Hematopoietic multipotent progenitor cell treated with erythropoietin and hydrocortisone succinate and interleukin-3 and kit ligand, for 6 days (in vitro differentiated cells): ENCODE measurements around the gene RNF157.

Experiments
- DNase-seq: peaks from one replicate; pipeline ENCODE4 v3.0.0-alpha.2; 2015

RNF157 gene

DNA sequence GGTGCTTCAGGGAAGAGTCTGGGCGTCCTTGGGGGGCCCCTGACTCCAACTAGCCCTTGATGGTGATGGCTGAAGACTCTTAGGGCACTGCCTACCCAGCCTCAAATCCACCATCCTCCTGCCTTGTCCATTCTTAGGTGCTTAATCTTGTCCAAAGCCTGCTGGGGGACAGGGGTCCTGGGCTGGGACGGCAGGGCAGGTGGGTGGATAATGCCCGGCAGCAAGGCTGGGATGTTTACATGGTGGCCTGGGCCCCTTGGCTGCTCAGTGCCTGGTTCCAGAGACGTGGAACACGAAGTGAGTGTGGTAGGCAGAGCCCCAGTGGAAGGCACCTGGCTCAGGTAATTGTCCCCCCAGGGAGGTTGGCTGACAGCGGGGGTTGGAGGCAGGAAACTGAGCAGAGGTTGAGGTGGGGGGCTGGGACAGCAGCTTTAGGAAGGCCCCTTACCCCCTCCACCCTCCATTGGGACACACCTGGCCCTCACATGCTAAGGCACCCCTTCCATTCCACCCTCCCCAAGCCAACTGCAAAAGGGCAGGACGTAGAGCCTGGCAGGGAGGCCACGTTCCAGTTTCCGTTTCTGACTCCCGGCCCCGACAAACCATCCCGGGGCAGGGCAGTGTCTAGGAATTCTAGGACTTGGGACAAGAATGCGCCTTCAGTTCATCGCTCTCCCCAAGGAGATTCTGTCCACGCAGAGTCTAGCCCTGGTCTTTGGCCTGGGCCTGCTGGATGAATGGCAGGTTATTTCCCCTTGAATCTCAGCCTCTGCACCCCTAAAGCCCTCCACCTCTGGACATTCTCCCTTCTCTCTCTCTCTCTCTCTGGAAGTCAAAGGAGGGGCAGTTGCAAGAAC is 101.2 kb downstream of the RNF157 start:
- no peak for DNase-seq

DNA sequence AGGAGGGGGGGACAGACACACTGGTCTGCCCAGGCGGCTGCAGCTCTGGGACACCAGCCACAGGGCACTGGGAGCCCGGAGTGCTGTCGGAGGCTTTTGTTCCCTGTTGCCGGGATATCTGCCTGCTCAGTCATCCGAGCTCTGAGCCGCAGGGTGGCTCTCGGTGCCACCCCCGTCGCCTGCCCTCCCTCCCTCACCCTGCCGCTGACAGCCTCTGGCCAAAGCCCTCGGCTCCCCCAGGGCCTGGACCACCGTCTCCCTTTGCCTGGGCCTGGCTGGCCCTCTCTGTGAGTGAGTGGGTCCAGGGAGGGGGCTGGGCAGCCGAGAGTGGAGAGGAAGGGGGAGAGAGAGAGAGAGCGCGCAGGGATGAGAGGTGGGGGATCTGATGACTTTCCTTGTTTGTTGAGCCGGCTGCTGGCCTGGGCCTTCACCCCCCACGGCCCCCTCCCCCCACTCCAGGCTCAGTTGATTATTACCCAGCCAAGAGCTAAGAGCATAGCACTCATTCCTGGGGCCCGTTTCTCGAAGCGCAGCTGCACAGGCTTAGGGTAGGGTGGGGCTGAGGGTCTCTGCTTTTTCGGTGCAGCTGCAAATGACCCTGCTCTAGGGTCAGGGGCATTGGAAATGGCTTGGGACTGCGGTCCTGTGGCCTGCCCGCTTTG is 101.9 kb downstream of the RNF157 start:
- no peak for DNase-seq

DNA sequence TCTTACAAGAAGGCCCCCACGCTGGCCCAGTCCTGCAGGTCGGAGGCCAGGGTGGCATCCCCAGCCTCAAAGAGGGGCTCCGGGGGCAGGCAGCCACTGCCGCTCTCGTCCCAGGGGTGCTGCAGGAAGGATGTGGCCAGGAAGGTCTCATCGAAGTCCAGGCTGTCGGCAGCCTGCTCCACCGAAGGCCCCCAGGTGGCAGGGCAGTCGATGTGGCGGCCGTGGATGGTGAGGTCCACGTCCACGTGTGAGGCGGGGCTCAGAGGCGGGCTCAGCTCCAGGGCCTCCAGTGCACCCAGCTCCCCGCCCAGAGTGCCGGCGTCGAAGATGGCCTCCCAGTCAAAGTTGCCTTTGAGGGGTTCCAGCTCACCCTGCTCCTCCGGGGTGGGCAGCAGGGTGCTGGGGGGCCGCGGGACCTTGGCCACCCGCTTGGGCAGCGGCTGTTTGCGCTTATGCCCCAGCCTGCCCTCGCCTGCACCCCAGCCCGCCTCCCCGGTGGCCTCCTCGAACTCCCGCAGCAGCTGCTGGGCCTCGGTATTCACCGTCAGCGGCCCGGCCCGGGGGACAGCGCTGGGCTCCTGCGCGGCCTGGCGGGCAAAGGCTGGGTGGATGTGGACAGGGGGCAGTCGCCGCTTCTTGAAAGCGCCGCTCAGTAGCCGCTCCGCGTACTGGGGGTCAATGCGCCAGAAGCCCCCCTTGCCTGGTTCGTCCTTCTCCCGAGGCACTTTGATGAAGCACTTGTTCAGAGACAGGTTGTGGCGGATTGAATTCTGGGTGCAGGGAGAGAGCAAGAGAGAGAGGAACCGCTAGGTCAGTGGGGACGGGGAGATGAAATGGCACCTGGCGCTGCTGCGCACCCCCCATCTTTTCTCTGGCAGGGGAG is 102.7 kb downstream of the RNF157 start:
- DNase-seq, result no peak

DNA sequence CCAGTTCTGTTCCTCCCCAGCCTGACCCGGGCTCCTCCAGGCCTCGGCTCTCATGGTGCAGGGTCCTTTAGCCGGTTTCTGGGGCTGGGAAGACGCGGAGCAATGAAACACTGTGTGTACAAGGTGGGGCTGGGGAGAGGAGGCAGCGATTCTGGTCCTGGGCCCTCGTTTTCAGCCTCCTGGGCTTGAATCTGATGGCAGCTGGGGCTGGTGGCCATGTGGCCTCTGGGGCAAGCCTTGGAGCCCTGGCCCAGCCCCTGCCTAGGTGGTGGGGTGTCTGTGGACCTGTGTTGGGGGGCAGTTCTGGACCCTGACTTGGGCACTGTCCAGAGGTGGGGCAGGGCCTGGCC is 103.3 kb downstream of the RNF157 start:
- no peak for DNase-seq

DNA sequence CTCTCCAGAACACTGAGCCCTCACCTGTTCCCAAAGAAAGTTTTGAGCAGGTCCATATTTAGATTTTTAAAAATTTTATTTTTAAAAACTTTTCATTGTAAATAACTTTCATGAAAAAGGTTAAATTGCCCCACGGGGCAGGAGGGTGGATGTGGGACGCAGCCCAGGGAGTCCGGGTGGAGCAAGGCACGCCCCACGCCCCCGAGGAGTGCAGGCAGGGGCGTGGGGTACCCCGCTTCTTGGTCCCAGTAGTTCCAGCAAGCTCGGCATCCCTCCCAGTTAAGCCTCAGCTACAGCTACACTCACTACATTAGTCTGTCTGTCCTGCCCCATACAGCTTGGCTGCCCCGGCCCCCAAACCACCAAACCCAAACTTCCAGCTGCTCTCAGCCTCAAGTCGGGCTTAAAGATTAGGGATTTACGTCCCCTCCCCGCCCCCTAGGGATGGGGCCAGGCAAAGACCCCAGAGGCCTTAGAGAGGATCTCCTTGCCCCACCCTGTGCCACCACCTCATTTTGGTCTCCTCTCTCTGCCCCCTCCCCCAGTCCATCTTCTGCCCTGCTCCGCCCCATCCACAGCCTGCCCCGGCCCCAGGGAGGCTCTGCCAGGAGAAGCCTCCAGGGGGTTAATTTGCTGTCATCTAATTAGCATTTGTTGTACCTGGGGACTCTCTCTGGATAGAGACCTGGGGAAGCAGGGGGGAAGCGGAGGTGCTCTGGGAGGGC is 103.9 kb downstream of the RNF157 start:
- no peak for DNase-seq

DNA sequence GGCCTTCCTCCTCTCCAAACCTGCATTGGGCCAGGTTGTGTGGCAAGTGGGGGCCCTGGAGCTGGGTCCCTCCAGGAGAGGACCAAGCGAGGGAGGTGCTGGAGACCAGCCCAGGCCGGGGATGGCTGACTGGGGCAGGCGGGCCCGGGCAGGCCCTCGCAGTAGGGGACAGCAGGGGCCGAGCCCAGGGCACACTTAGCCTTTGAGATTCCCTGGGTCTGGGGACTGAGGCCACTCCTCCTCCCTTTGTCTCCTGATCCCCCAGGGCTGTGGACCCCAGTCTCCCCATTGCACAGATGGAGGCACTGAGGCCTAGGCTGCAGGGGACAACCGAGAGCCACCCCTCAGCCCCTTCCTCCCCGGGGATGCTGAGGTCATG is 104.5 kb downstream of the RNF157 start:
- DNase-seq, result no peak

DNA sequence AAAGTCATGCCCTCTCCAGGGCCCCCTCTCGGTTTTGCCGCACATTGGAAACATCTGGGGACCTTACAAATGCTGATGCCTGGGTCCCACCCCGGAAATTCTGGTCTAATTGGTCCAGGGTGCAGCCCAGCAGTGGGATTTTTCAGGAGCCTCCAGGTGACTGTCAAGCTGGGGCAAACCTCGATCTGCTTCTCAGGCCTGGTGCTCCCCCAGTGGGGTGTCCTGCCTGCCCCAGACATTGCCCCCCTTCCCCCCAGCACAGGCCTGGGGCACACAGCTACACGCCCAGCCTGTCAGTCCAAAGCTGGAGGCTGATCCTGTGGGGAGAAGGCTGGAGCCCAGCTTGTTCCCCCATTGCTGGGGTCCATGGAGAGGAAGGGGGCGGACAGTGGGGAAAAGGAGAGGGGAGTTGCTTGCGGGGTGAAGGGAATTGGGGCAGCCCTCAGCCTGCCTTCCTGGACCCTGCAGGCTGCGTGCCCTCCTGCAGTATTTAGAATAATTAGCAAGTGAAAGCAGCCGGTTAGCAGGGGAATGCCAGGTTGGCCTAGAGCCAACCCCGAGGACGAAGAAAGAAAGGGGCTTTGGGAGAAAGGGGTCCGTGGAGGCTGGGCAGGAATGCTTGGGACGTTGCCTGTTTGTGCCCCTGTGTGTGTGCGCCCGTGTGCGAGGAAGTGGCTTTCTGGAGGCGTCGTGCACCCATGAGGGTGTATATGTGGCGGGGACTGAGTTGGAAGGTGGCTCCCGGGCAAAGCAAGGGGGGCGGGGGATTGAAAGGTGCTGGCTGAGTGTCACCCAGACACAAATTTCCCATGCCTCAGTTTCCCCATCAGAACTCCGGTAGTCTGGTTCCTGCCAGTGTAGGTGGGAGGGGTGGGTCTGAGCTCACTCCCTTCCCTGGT is 105.1 kb downstream of the RNF157 start:
- no peak for DNase-seq

DNA sequence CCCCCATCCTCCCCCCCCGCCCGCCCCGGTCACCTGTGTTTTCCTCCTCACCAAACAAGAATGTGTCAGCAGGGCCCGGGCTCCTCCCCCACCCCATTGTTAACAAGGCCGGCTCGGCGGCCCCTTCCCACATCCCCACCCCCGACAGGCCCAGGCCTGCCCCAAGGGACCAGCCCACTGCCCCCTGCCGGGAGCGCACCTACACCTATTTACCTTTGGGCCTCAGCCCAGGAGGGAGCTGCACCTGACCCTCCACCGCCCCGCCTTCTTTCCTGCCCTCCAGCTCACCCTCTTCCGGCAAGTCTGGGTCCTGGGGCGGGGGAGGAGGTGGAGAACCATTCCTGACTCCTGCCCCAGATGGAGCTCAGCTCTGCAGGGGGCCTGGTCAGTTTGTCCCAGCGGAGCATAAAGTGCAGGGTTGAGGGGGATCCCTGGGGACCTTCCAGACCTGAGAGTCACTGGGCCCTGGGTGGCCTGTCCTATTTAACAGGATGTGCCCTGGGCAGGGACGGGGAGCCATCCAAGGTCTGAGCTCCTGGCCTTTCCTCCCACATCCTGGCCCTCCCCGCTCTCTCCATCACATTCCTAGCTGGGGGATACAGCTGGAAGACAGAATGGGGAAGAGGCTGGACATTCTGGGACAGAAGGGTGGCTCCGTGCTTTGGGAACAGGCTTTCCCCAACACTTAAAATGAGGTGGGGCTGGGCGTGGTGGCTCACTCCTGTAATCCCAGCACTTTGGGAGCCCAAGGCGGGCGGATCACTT is 107.5 kb downstream of the RNF157 start:
- DNase-seq, result no peak

DNA sequence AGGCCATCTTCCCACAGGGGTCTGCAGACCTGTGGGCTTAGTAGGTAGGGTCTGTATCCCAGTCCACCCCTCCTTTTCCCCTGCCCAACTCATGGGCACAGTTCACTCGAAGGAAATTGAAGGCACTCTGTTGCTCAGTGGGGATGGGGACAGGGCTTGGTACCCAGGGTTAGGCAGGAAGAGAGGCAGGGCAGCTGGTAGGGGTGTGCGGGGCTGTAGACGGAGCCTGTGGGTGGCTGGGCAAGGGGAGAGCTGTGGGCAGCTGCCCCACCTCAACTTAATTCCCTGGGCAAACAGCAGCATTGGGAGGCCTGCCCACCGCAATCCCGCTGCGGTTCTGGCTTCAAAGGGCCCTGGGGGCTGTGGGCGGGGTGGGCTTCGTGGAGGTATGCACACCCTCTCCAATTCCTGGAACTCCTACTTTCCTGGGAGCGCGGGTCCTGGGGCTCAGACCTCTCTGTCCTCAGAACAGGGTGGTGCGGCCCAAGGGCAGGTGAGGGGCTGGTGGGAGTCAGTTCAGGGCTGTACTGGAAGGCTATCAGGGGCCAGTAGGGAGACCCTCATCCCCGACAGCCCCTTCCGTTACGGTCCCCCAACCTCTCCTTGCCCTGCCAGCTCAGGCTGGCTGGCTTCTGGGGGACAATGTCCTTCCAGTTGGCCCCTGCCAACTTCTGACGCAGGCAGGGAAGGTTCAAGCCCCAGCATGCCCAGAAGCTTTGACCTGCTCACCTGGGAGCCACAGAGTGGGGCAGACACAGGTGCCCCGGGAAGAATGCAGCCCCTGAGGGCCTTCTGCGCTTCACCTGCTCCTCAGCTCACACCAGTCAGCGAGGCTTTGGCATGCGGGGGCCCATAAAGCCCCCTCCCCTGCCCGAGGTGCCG is 108.4 kb downstream of the RNF157 start:
- DNase-seq, result no peak

DNA sequence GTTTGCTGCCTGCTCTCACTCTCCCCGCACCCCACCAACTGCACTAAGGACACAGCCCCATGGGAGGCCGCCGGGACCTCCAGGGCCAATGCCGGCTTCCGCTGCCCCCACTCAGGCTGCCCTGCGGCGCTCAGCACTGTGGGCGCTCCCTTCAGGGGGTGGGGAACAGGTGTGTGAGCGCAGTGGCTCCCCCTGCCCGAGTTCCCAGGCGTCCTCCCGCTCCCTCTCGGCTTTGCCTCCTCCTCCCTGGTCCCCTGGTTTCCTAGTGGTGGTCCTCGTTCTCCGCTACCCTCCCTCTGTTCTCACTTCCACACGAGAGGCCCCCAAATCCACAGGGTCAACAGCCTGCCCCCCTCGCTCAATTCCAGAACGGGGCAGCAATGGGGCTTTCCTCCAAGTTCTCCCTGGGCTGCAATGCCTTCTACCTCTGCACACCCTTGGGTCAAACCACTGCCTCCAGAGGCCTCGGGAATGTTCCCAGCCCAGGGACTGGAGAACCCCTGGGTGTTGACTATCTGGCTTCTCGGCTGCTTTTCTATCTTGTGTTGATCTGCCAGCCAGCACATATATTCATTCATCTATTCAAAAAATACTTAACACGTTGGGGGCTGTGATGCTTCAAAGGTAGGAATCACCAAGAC is 109.1 kb downstream of the RNF157 start:
- DNase-seq, result no peak

DNA sequence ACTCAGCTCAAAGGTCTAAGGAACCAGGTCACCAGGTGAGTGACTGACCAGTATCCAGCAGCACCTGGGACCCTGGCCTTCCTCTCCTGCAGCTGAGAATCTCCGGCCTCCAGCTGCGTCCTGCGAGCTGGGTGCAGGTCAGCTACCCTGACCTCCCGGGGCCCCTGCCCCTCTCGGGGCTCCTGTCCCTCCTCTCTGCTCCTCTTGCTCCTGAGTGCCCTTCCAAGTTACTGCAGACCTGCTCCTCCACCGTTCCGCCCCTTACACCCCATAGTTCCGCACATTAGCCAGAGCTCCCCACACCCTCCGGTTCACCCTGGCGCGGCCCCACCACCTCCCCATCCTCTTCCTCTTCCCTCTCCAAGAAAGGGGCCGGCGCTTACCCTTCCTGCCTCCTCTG is 109.8 kb downstream of the RNF157 start:
- no peak for DNase-seq

DNA sequence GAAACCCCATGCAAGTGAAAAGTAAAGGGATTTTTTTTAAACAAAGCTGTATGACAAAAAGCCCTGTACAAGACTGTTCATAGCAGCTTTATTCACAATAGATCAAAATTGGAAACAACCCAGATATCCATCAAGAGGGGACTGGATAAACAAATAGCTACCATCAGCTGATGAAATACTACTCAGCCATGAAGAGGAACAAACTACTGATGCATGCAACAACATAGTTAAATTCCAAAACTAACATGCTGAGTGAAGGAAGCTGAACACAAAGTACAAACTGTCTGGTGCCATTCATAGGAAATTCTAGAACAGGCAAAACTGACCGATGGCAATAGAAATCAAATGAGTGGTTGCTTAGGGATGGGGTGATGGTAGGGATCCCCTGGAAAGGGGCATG is 114.4 kb downstream of the RNF157 start:
- DNase-seq, result no peak

DNA sequence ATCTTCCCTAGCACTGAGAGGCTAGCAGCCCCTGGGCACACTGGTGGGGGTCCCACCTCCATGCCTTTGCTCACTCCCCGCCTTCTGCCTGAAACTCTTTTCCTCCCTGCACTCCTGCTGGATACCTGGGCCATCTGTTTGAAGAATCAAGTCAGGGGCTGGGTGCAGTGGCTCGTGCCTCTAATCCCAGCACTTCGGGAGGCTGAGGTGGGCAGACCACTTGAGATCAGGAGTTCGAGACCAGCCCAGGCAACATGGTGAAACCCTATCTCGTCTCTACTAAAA is 115.0 kb downstream of the RNF157 start:
- DNase-seq, result no peak

DNA sequence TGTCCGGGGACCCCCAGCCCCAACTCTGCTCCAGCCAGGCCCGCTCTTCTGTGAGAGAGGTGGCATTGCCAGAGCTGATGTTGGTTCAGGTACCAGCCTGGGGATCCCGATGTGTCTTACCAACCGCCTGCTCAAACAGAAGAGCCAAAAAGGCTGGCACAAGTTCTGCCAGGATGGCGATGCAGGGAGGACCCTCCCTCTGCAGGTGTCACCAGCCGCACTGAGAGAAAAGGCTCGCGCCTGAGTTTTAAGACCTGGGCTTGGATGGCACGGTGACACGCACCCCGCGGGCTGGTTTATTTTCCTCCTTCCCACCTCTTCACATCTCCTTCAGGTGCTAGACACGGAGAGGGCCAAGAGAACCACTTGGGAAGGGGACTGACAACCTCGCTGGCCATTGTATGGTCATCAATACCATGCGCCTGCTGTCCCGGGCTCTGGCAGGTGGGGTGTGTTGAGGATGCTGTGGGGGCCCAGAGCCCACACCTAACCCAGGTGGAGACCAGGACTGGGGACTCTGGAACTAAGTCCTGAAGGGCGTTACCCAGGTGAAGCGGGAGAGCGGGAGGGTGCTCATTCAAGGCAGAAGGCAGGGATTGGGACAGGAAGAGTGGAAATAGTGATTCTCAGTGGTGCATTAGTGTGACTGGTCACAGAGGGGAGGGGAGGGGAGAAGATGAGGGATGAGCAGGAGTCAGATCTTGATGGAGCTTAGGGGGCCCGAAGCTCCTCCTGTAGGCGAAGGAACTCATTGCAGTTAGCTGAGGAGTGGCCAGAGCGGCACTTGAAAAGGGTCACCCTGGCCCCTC is 115.5 kb downstream of the RNF157 start:
- DNase-seq, result peak; percentile 52

DNA sequence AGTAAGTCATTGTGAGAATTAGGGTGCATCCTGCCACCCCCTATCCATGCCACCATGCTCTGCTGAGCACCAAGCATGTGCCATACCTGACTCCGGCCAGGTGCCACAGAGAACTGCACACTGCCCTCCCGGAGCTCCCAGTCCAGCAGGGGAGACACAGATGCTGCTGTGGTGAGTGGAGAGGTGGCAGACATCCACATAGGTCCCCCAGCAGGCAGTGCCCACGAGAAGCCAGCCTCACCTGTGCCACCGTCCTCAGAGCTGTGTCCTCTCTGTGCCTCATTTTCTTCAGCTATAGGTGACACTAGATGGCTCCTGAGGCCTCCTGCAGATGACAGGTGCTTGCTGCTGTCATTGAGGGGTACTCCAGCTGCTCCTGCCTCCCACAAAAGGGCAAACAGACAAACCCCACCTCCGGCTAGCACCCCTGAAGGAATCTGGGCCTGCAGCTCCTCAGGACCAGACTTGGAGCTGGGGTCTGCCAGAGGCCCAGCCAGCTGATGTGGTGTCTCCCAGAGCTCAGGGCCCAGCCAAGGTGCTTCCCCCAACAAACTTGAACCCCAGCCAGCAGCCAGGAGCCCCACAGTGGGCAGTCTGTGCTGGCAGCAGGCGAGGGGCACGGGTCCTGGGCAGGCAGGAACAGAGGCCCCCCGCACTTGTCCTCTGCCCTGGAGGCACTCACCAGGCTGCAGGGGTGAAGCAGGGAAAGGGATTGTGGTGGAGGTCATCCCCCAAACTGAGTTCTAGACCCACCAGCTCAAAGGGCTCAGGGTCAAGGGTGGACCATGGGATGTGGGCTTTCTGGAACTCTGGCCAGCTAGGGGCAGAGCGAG is 116.3 kb downstream of the RNF157 start:
- no peak for DNase-seq

DNA sequence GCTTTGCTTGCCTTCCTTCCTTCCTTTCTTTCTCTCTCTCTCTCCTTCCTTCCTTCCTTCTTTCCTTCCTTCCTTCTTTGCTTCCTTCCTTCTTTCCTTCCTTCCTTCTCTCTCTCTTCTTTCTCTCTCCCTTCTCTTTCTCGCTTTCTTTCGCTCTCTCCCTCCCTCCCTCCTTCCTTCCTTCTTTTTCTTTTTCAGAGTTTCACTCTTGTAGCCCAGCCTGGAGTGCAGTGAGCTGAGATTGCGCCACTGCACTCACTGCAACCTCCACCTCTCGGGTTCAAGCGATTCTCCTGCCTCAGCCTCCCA is 117.1 kb downstream of the RNF157 start:
- DNase-seq, result no peak

DNA sequence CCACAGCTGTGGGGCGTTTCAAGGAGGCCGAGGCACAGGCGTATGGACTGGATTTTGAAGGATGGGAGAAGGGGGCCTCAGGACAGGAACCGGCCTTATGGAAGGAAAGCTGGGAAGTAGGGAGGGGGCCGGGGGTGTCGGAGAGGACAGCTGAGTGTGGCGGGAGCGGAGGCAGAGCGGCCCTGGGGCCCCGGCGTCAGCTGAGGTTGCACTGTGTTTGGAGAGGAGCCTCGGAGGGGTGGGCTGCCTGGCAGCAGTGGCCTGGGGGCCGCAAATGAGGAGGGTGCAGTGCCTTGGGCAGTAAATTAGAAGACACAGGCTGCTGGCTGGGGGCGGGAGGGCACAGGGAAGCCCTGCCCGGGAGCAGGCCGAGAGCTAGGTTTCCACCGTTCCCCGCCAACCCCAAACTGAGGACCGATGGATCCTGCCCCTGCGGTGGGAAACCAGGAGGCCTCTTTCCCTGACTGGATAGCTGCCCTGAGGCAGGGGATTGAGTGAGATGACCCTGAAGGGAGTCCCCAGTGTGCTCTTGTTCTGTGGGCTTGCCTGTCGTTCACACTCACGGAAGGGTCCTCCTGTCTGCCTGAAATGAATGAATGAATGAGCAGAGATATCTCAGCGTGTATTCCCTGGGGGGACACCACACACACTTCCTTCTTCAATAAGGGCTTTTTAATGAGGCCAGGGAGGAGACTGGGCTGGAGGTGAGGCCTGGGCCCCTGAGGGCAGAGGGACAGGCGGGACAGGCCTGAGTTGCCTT is 117.7 kb downstream of the RNF157 start:
- DNase-seq, result no peak
